ENCODE measurements around the gene DCUN1D3.
"Not testable (repeated sequence)": the region's sequence is repeated elsewhere in the genome, so short reads cannot be mapped to it uniquely, and the experiment has no call there.

Gene DCUN1D3

GRCh38 chr16:20818929-20819585 is 81.1 kb downstream of the DCUN1D3 start:
- DNase-seq = no peak

DNA sequence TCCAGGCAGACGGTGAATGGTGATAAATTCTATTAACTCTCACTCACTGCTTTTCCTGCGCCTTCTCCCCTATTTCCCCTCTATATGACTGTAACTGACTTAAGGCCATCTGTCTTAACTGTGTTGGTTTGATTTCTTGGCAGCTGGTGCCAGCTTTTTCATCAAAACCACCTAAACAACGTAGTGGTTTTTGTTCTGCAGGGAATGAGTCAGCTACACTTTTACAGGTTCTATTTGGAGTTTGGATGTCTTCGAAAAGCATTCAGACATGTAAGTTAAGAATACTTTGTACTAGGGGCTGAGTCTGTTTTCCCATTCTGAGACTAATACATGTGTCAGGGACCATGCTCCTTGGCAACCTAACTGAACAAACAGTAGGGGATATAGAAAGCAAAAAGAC is 85.4 kb downstream of the DCUN1D3 start:
- no peak for DNase-seq

GRCh38 chr16:20812510-20812909 is 87.6 kb downstream of the DCUN1D3 start:
- no peak for DNase-seq

- no peak for DNase-seq
Observed at GRCh38 chr16:20811889-20812439, 88.2 kb downstream of the DCUN1D3 start.

- no peak for DNase-seq
Observed at GRCh38 chr16:20807862-20808261, 92.3 kb downstream of the DCUN1D3 start.

DNA sequence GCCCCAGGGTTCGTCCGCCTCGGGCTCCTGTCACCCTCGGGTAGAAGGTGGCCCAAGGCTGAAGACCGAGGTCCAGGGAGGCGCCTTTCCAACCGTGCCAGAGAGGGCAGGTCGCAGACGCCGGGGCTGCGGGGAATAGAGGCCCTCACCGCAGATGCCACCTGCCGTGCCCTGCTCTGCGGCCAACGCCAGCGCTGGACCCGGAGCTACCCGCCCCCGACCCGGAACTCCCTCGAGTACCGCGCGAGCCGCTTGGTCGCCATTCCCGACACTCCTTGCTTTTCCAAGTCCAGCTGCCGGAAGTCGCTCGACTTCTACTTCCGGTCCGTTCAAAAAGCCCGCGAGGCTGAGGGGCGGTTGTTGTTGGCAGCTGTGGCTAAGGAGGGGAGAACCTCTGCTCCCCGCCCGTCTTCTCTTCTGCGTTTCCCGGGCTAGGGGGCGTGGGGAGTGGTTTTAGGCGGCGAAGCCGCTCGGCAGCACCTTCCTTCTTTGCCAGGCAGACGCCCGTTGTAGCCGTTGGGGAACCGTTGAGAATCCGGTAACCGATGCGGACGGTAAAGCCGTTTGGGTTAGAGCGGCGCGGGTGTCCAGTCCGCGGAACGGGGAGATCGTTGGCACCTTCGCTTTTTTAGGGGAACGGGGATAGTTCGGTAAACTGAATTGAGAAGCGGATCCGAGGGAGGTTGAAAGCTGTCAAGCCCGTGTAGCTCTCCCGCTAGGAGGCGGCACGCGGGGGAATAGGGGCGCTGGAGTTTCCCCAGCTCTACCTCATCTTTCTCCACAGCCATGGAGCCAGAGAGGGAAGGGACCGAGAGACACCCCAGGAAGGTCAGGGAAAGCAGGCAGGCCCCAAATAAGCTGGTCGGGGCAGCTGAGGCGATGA is 93.7 kb downstream of the DCUN1D3 start, which contains the start of the genes ERI2 and REXO5:
TSS of gene ERI2 (minus strand) at position 305 of the 883 bp plus-strand sequence. CDS start at position 263, 42 bp downstream.
TSS of gene REXO5 (plus strand) at position 360 of the 883 bp plus-strand sequence. CDS start at position 787, 427 bp downstream.
- DNase-seq = peak; percentile 78

- not testable (repeated sequence) for DNase-seq
Observed at GRCh38 chr16:20805684-20806167, 94.4 kb downstream of the DCUN1D3 start.
